Thymus (tissue), 11 donors: ENCODE measurements around the gene AGRN. TPM values are rescaled to one million over a fixed set of nuclear protein-coding genes. Genes with fewer than 3 reads are reported as not detected.
"Not testable (repeated sequence)": the region's sequence is repeated elsewhere in the genome, so short reads cannot be mapped to it uniquely, and the experiment has no call there.

Experiments
- DNase-seq, 9 donors: peaks; one replicate each; pipeline ENCODE4 v3.0.0-alpha.2; 2013; ENCODE audit warnings: low spot score in 9 of 9, low read depth in 6 of 9, missing footprints in 1 of 9
- H3K27ac ChIP-seq, 2 donors: one replicate each; pipeline ENCODE4 v1.5.1; 2013; ENCODE audit warnings: control low read depth in 1 of 2, low read depth in 1 of 2, low read length in 1 of 2, mild to moderate bottlenecking in 1 of 2, moderate library complexity in 1 of 2
- H3K27me3 ChIP-seq, 2 donors: one replicate each; pipeline ENCODE4 v1.5.1; 2013; ENCODE audit warnings: low read length in 1 of 2; ENCODE audit not compliant: control insufficient read depth in 2 of 2, insufficient read depth in 1 of 2
- H3K36me3 ChIP-seq, 2 donors: one replicate each; pipeline ENCODE4 v1.5.1; 2013; ENCODE audit warnings: low read length in 1 of 2, mild to moderate bottlenecking in 1 of 2, moderate library complexity in 1 of 2; ENCODE audit not compliant: control insufficient read depth in 2 of 2, insufficient read depth in 2 of 2
- H3K4me1 ChIP-seq, 2 donors: one replicate each; pipeline ENCODE4 v1.5.1; 2013; ENCODE audit warnings: low read length in 2 of 2; ENCODE audit not compliant: control insufficient read depth in 2 of 2, insufficient read depth in 2 of 2
- H3K4me3 ChIP-seq, 2 donors: one replicate each; pipeline ENCODE4 v1.5.1; 2013; ENCODE audit warnings: low read length in 2 of 2, control low read depth in 1 of 2, mild to moderate bottlenecking in 1 of 2
- H3K9me3 ChIP-seq, 2 donors: one replicate each; pipeline ENCODE4 v1.5.1; 2013; ENCODE audit warnings: low read length in 1 of 2, mild to moderate bottlenecking in 1 of 2; ENCODE audit not compliant: control insufficient read depth in 2 of 2, insufficient read depth in 1 of 2
- WGBS: extraction: QIAGEN DNeasy Blood & Tissue Kit; methylation state at CpG from one replicate; pipeline ENCODE4 v1.1.7; 2013; 5-methylcytosine and 5-hydroxymethylcytosine counted together
- polyA plus RNA-seq: library from polyadenylated mRNA; stranded (reverse); fragments of 200-250 nt; gene quantifications from one replicate; pipeline ENCODE4 v1.2.3, GENCODE V29; 2013
- total RNA-seq: library from RNA; stranded (reverse); fragments of 120-200 nt; gene quantifications from one replicate; pipeline ENCODE4 v1.2.4, GENCODE V29; 2013
- donor health status: healthy.

Gene AGRN
- total and polyA plus RNA-seq, 2 donors = 6.2 to 19.2 TPM

DNA sequence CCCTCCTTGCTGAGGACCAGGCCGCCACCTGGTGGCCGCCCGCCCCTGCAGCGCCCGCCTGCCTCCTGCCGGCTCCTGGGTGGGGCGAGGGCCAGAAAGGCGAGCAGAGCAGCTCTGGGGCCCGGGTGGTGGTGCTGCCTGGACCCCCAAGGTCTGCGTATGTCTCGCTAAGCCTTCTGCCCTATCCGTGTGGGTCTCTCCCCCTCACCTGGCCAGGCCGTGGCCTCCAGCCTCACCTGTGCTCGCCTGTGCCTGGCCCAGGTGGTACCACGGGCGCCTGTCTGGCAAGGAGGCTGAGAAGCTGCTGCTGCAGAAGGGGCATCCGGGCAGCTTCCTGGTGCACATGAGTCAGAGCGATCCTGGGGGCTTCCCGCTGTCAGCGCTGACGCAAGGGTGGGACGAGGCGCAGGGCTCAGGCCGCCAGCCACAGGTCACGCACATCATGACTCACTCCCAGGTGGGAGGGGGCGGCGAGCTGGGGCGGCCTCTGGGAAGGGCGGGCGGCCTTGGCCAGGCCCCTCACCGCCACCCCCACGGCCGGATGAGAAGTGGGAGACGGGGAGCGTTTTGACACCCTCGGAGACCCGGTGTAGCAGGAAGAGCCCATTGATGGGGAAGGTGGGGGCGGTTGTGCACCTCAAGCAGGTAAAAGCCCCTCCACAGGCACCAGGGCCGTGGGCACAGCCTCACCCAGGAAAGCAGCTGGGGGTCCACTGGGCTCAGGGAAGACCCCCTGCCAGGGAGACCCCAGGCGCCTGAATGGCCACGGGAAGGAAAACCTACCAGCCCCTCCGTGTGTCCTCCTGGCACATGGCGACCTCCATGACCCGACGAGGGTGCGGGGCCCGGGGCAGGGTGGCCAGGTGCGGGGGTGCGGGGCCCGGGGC, 44.3 kb downstream of the AGRN start:
- no peak overlapping the region for H3K27ac ChIP-seq
- H3K27me3 ChIP-seq = peaks cover 43 to 81% of the 10 kb centered on the region in 2 donors
- WGBS = 19% methylated on average over 50 of the region's 50 CpGs
- H3K36me3 ChIP-seq = no peaks in the 10 kb centered on the region
- peaks cover 6 to 19% of the 10 kb centered on the region in 2 donors for H3K4me1 ChIP-seq
- peaks cover 0 to 13% of the 10 kb centered on the region in 2 donors for H3K9me3 ChIP-seq
- DNase-seq = peak in 3 of 9 donors; percentile 43 to 64 (median 55)
- no peak overlapping the region for H3K4me3 ChIP-seq

DNA sequence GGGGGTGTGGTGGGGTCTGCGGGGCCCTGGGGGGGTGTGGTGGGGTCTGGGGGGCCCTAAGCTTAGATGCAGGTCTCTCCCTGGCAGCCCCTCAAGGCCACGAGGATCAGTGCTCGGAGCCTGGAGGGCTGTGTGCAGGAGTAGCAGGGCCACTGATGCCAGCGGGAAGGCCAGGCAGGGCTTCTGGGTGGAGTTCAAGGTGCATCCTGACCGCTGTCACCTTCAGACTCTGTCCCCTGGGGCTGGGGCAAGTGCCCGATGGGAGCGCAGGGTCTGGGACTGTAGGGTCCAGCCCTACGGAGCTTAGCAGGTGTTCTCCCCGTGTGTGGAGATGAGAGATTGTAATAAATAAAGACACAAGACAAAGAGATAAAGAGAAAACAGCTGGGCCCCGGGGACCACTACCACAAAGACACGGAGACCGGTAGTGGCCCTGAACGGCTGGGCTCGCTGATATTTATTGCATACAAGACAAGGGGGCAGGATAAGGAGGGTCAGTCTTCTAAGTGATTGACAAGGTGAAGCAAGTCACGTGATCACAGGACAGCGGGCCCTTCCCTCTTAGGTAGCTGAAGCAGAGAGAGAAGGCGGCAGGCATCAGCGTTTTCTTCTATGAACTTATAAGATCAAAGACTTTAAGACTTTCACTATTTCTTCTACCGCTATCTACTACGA, 45.5 kb downstream of the AGRN start:
- DNase-seq = no peak
- WGBS = 77% methylated on average over 20 of the region's 20 CpGs

DNA sequence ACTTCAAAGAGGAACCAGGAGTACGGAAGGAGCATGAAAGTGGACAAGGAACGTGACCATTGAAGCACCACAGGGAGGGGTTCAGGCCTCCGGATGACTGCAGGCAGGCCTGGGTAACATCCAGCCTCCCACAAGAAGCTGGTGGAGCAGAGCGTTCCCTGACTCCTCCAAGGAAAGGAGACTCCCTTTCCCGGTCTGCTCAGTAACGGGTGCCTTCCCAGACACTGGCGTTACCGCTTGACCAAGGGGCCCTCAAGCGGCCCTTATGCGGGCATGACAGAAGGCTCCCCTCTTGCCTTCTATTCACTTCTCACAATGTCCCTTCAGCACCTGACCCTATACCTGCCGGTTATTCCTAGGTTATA, 46.0 kb downstream of the AGRN start:
- H3K27ac ChIP-seq, DNase-seq, H3K4me3 ChIP-seq, H3K36me3 ChIP-seq: not testable (repeated sequence)
- Histone ChIP-seq H3K27me3 (peaks cover 38 to 82% of the 10 kb centered on the region in 2 donors), H3K9me3 (peaks cover 0 to 11% of the 10 kb centered on the region in 2 donors), H3K4me1 (peaks cover 6 to 19% of the 10 kb centered on the region in 2 donors)
- WGBS = 84% methylated on average over 11 of the region's 11 CpGs

More for the DNA sequence above, 45.5 kb downstream of the AGRN start:
- Histone ChIP-seq H3K36me3 (no peaks in the 10 kb centered on the region), H3K27ac (no peak overlapping the region), H3K9me3 (peaks cover 0 to 11% of the 10 kb centered on the region in 2 donors), H3K4me3 (no peak overlapping the region), H3K4me1 (peaks cover 6 to 19% of the 10 kb centered on the region in 2 donors), H3K27me3 (peaks cover 41 to 82% of the 10 kb centered on the region in 2 donors)

DNA sequence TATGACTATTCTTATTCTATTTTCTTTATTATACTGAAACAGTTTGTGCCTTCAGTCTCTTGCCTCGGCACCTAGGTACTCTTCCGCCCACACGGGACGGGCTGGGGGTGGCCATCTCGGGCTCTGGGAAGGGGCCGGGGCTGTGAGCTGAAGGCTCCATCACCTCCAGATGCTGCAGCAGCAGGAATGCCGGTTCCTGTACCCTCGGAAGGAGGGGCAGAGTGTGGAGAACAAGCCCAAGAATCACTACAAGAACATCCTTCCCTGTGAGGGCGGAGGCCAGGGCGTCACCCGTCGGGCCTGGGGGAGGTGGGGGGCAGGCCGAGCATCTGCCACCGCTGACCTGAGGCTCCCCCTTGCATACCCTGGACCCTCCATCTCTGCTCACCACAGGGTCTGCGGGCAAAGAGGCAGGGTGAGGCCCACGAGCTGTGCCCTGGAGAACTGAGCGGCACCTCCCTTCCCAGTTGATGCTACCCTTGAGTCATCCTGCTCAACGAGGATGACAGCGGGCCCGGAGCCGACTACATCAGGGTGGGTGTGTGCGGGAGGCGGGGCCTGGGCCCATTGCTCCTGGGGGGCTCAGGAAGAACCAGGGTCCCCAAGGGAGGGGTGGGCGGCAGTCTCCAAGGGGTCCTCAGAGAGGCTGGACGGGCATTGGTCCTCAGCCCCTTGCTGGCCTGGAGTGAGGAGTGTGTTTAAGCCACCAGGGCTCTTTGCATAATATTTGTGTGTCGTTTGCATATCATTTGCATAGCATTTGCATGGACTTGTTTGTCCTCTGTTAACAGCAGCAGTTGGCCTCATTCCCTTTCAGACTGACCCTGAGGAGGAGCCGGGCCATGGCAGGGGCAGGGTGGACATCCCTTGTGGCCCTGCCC, 46.7 kb downstream of the AGRN start:
- no peaks in the 10 kb centered on the region for H3K36me3 ChIP-seq
- no peak overlapping the region for H3K27ac ChIP-seq
- H3K27me3 ChIP-seq = peaks cover 32 to 79% of the 10 kb centered on the region in 2 donors
- 82% methylated on average over 27 of the region's 27 CpGs for WGBS
- H3K4me1 ChIP-seq = peaks cover 6 to 19% of the 10 kb centered on the region in 2 donors
- peaks cover 0 to 11% of the 10 kb centered on the region in 2 donors for H3K9me3 ChIP-seq
- no peak for DNase-seq
- H3K4me3 ChIP-seq = no peak overlapping the region

DNA sequence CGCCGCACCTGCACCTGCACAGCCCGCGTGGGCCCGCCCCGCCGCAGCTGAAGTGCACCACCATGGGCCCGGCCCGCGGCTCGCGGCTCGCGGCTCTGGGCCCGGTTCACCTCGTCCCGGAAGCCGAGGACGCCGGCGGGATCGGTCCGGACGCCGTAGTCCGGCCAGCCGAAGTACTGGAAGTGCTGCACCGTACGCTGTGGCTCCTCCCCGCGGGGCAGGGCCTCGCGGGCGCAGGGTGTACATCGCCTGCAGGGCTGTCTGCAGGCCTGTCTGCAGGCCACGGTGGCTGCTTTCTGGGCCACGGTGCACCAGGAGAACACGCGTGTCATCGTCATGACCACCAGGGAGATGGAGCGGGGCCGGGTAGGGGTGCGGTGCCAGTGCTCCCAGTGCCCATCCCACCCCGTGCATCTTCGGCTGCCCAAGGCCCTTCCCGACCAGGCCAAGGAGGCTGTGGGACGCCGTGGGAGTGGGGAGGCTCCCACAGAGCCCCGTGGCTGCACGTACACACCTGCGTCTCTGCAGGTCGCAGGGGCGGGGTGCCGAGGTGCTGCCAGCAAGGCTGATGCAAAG, 47.5 kb downstream of the AGRN start:
- 94% methylated on average over 54 of the region's 54 CpGs for WGBS
- H3K27me3 ChIP-seq = peaks cover 26 to 72% of the 10 kb centered on the region in 2 donors
- H3K27ac ChIP-seq = no peak overlapping the region
- peaks cover 6 to 19% of the 10 kb centered on the region in 2 donors for H3K4me1 ChIP-seq
- no peak overlapping the region for H3K4me3 ChIP-seq
- H3K36me3 ChIP-seq = no peaks in the 10 kb centered on the region
- DNase-seq = no peak
- H3K9me3 ChIP-seq = peaks cover 0 to 11% of the 10 kb centered on the region in 2 donors

DNA sequence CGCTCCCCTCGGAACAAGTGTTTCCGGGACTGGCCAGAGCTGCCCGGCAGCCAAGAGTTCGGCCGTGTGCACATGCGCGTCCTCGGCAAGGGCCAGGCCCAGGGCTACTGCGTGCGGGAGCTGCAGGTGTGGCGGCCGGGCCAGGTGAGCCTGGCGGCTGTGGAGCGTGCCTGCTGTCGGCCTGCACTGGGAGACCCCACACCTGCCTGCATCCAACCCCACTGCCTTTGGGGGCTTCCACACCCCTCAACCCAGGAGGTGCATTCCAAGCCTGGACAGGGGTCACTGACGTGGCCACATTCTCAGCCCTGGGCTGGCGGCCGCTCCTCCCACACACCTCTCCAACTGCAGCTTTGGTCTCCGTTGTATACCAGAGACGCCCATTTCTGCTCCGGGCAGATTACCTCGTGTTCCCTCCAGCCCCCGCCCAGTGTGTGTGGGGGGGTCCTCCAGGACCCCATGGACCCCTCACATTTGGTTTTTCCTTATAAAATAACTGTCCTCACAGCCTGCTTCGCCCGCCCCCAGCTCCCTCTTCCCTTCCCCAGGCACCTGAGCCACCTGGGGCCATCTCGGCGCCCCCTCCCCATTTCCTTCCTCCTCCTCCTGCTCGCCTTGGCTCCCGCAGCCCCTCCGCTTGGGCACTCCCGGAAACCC, 48.1 kb downstream of the AGRN start:
- H3K27ac ChIP-seq = no peak overlapping the region
- peak overlapping the region in 1 of 2 donors; percentile 60 for H3K4me3 ChIP-seq
- peaks cover 20 to 66% of the 10 kb centered on the region in 2 donors for H3K27me3 ChIP-seq
- peaks cover 0 to 11% of the 10 kb centered on the region in 2 donors for H3K9me3 ChIP-seq
- 59% methylated on average over 32 of the region's 32 CpGs for WGBS
- H3K4me1 ChIP-seq = peaks cover 6 to 19% of the 10 kb centered on the region in 2 donors
- H3K36me3 ChIP-seq = no peaks in the 10 kb centered on the region
- no peak for DNase-seq

DNA sequence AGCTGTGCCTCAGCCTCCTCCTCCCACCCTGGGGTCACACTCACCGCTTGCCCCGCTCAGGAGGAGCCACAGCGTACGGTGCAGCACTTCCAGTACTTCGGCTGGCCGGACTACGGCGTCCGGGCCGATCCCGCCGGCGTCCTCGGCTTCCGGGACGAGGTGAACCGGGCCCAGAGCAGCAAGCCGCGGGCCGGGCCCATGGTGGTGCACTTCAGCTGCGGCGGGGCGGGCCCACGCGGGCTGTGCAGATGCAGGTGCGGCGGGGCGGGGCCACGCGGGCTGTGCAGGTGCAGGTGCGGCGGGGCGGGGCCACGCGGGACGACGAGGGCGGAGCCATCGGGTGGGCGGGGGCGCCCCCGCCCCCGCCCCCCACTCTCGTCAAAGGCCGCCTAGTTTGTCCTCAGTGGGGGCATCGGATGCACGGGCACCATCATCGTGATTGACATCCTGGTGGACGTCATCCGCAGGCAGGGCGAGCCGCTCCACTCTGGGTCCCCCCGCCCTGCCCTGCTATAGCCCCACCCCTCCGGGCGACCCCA, 48.7 kb downstream of the AGRN start:
- under 1% methylated on average over 55 of the region's 55 CpGs for WGBS
- peaks cover 6 to 17% of the 10 kb centered on the region in 2 donors for H3K4me1 ChIP-seq
- H3K4me3 ChIP-seq = peak overlapping the region; percentile 42 to 60
- no peaks in the 10 kb centered on the region for H3K36me3 ChIP-seq
- no peak overlapping the region for H3K27ac ChIP-seq
- peaks cover 0 to 11% of the 10 kb centered on the region in 2 donors for H3K9me3 ChIP-seq
- peak in 3 of 9 donors; percentile 34 to 59 (median 36) for DNase-seq
- peaks cover 15 to 61% of the 10 kb centered on the region in 2 donors for H3K27me3 ChIP-seq
